Neuronal stem cell (in vitro differentiated cells): ENCODE results near the gene OFD1.

ENCODE experiments used
- DNase-seq: peaks from one replicate; pipeline ENCODE4 v3.0.0-alpha.2; 2013; ENCODE audit warnings: low spot score
- H2AFZ ChIP-seq: one replicate; pipeline ENCODE4 v1.6.1; 2013; ENCODE audit warnings: mild to moderate bottlenecking, low read length, inconsistent platforms
- H2AK5ac ChIP-seq: 2 replicates; pipeline ENCODE4 v1.6.1; 2013; ENCODE audit warnings: low read depth, mild to moderate bottlenecking, inconsistent platforms, low read length, moderate library complexity, mixed read lengths
- H2BK120ac ChIP-seq: 2 replicates; pipeline ENCODE4 v1.6.1; 2013; ENCODE audit warnings: low read depth, mild to moderate bottlenecking, inconsistent platforms, low read length, moderate library complexity, mixed read lengths
- H2BK12ac ChIP-seq: one replicate; pipeline ENCODE4 v1.6.1; 2013; ENCODE audit warnings: low read length, inconsistent platforms
- H2BK15ac ChIP-seq: 2 replicates; pipeline ENCODE4 v1.6.1; 2013; ENCODE audit warnings: mild to moderate bottlenecking, low read length, inconsistent platforms, mixed read lengths
- H2BK5ac ChIP-seq: one replicate; pipeline ENCODE4 v1.6.1; 2013; ENCODE audit warnings: inconsistent platforms, mild to moderate bottlenecking, low read length, moderate library complexity
- H3K14ac ChIP-seq: one replicate; pipeline ENCODE4 v1.6.1; 2013; ENCODE audit warnings: low read length, inconsistent platforms
- H3K18ac ChIP-seq: 2 replicates; pipeline ENCODE4 v1.6.1; 2013; ENCODE audit warnings: low read length, inconsistent platforms
- H3K23ac ChIP-seq: 2 replicates; pipeline ENCODE4 v1.6.1; 2013; ENCODE audit warnings: low read depth, mild to moderate bottlenecking, mixed read lengths, low read length, inconsistent platforms; ENCODE audit not compliant: poor library complexity
- H3K27ac ChIP-seq: replicated peaks from 3 replicates; pipeline ENCODE4 v1.5.1; 2013; ENCODE audit warnings: low read length, inconsistent platforms
- H3K27me3 ChIP-seq, 3 experiments: 2 replicates each; pipeline ENCODE4 v1.6.1; 2013; ENCODE audit warnings: low read length in 3 of 3, mild to moderate bottlenecking in 2 of 3, inconsistent platforms in 1 of 3, low read depth in 1 of 3, mixed read lengths in 1 of 3, moderate library complexity in 1 of 3; ENCODE audit not compliant: control insufficient read depth in 3 of 3, insufficient read depth in 3 of 3
- H3K36me3 ChIP-seq, 2 donors: replicated peaks in 1 of 2; 2 replicates each; pipeline ENCODE4 v1.6.1; 2013; ENCODE audit warnings: low read length in 2 of 2; ENCODE audit not compliant: control insufficient read depth in 2 of 2, insufficient read depth in 2 of 2
- H3K4ac ChIP-seq: 2 replicates; pipeline ENCODE4 v1.6.1; 2013; ENCODE audit warnings: inconsistent platforms, mild to moderate bottlenecking, low read length, moderate library complexity
- H3K4me1 ChIP-seq, 2 donors: 1 replicate in 1 of 2; 2 replicates in 1 of 2; pipeline ENCODE4 v1.6.1; 2013; ENCODE audit warnings: low read length in 2 of 2, low read depth in 1 of 2; ENCODE audit not compliant: control insufficient read depth in 2 of 2, insufficient read depth in 1 of 2
- H3K4me2 ChIP-seq: one replicate; pipeline ENCODE4 v1.6.1; 2013; ENCODE audit warnings: mild to moderate bottlenecking, low read length, inconsistent platforms; ENCODE audit not compliant: insufficient read depth, poor library complexity, severe bottlenecking
- H3K4me3 ChIP-seq, 2 donors: 2 replicates each; pipeline ENCODE4 v1.5.1; 2013; ENCODE audit warnings: low read length in 2 of 2, mild to moderate bottlenecking in 2 of 2, inconsistent platforms in 1 of 2, moderate library complexity in 1 of 2
- H3K79me1 ChIP-seq: one replicate; pipeline ENCODE4 v1.6.1; 2013; ENCODE audit warnings: low read depth, mild to moderate bottlenecking, inconsistent platforms, low read length, moderate library complexity
- H3K9ac ChIP-seq: one replicate; pipeline ENCODE4 v1.6.1; 2013; ENCODE audit warnings: mild to moderate bottlenecking, low read depth, low read length, inconsistent platforms; ENCODE audit not compliant: poor library complexity
- H3K9me3 ChIP-seq, 2 donors: replicated peaks in 1 of 2; 2 replicates each; pipeline versions ENCODE3 to v1.6.1; 2013; ENCODE audit warnings: low read length in 2 of 2, mild to moderate bottlenecking in 2 of 2, inconsistent platforms in 1 of 2, low read depth in 1 of 2, mixed read lengths in 1 of 2, moderate library complexity in 1 of 2; ENCODE audit not compliant: control insufficient read depth in 2 of 2, insufficient read depth in 1 of 2
- H4K8ac ChIP-seq: one replicate; pipeline ENCODE4 v1.6.1; 2013; ENCODE audit warnings: low read depth, mild to moderate bottlenecking, inconsistent platforms, low read length, moderate library complexity
- H4K91ac ChIP-seq: one replicate; pipeline ENCODE4 v1.6.1; 2013; ENCODE audit warnings: low read length, low read depth, mild to moderate bottlenecking, inconsistent platforms; ENCODE audit not compliant: poor library complexity
- WGBS, 2 donors: extraction: QIAGEN DNeasy Blood & Tissue Kit; methylation state at CpG; one replicate each; pipeline ENCODE4 v1.1.7; 2013; ENCODE audit warnings: missing lambda C conversion rate in 2 of 2, mixed read lengths in 1 of 2; ENCODE audit not compliant: insufficient read length in 2 of 2, insufficient replicate concordance in 1 of 2; ENCODE audit errors: extremely low coverage in 2 of 2; 5-methylcytosine and 5-hydroxymethylcytosine counted together

The OFD1 gene

DNA sequence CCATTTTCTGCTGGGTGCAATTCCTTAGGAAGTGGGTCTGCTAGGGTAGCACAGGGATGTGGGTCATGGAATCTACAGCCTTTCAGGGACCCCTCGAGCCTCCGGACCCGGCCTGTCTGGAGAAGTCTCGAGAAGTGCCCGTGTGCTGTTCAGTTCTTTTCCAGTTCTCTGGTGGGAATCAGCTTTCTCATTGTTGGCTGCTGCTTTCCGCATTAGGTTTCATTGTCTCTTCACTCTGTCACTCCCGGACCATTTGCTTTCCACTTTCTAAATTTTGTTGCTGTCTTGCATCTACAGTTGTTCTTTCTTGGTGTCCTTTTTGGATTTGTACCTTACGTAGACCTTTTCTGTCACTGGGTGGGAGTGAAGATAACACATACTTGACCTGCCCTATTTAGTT, 39.6 kb upstream of the OFD1 start:
- H3K27ac ChIP-seq: no peak overlapping the region
- no CpG with 5 or more reads among the region's 8 CpGs for WGBS, 2 donors

DNA sequence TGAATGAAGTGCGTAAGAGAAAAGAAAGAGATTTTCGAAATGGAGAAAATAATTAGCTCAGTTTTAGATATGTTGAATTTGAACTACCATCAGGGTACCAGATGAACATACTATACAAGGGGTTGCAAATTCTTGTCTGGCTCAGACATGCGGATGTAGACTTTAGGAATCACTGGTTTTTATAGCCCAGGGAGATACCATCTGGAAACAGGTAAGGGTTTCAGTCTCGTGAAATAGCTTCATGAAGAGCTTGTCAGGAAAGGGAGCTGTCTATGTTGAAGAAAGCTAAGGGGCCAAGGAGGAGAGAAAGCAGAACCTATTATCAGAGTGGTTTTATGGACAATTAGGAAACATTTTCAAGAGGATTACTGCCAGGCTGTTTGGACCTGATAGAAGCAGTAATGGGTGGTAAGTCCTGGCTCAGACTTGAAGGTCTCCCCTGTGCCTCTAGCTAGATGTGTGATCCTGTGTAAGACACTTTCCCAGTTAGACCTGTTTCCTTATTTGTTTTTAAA, 38.9 kb upstream of the OFD1 start:
- H2AFZ ChIP-seq: no peak overlapping the region
- DNase-seq: no peak
- no peak overlapping the region for H2BK12ac ChIP-seq
- no peak overlapping the region for H3K14ac ChIP-seq
- no peaks in the 10 kb centered on the region for H3K9me3 ChIP-seq
- no peak overlapping the region for H4K8ac ChIP-seq
- no peak overlapping the region for H2BK120ac ChIP-seq
- H3K9ac ChIP-seq: no peak overlapping the region
- H2BK15ac ChIP-seq: no peak overlapping the region
- no peak overlapping the region for H3K4ac ChIP-seq
- H3K23ac ChIP-seq: no peak overlapping the region
- H2AK5ac ChIP-seq: no peak overlapping the region
- no peak overlapping the region for H3K27ac ChIP-seq
- no peak overlapping the region for H3K18ac ChIP-seq
- no peaks in the 10 kb centered on the region for H3K79me1 ChIP-seq
- peaks cover 0 to 9% of the 10 kb centered on the region in 2 donors for H3K36me3 ChIP-seq
- WGBS, 2 donors: 80% methylated on average over 1 of the region's 4 CpGs; no CpG with 5 or more reads in 1 of the 2 donors
- no peaks in the 10 kb centered on the region for H3K27me3 ChIP-seq
- H4K91ac ChIP-seq: no peak overlapping the region
- H3K4me2 ChIP-seq: no peak overlapping the region
- peaks cover 0 to 12% of the 10 kb centered on the region in 2 donors for H3K4me1 ChIP-seq
- no peak overlapping the region for H3K4me3 ChIP-seq
- H2BK5ac ChIP-seq: no peak overlapping the region

More for the DNA sequence above, 39.6 kb upstream of the OFD1 start:
- Histone ChIP-seq H3K18ac (no peak overlapping the region), H3K14ac (no peak overlapping the region), H2BK12ac (no peak overlapping the region), H2BK15ac (no peak overlapping the region), H3K23ac (no peak overlapping the region), H2BK120ac (no peak overlapping the region), H3K4me3 (no peak overlapping the region), H3K27me3 (no peaks in the 10 kb centered on the region), H2AK5ac (no peak overlapping the region), H3K4ac (no peak overlapping the region), H3K9ac (no peak overlapping the region), H2BK5ac (no peak overlapping the region), H2AFZ (no peak overlapping the region), H4K91ac (no peak overlapping the region), H3K9me3 (no peaks in the 10 kb centered on the region), H3K4me1 (peaks cover 0 to 12% of the 10 kb centered on the region in 2 donors), H3K36me3 (peaks cover 0 to 9% of the 10 kb centered on the region in 2 donors), H4K8ac (no peak overlapping the region), H3K79me1 (no peaks in the 10 kb centered on the region), H3K4me2 (no peak overlapping the region)
- DNase-seq: no peak

DNA sequence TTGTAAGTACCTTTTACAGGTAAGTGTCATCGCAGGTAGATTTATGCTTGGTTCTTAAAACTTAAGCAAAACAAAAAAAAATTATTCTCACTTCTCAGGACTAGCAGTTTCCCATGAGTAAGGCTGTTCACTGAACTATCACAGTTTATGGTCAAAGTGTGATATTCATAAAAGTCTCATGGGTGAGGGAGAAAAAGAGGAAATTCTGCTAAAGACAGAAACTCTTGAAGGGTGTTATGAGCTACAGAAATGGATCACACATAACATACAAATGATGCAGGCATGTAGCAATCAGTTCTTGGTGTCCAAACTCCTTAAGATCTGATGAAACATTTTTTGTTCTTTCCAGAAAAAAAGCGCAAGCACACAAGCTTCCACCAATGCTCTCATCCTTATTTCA, 37.1 kb upstream of the OFD1 start:
- H3K4me1 ChIP-seq: peaks cover 0 to 11% of the 10 kb centered on the region in 2 donors
- peaks cover 3% of the 10 kb centered on the region for H3K79me1 ChIP-seq
- no peak overlapping the region for H3K4me3 ChIP-seq
- H3K23ac ChIP-seq: no peak overlapping the region
- H4K8ac ChIP-seq: no peak overlapping the region
- WGBS, 2 donors: no CpG with 5 or more reads among the region's 2 CpGs
- no peak overlapping the region for H4K91ac ChIP-seq
- peaks cover 0 to 9% of the 10 kb centered on the region in 2 donors for H3K36me3 ChIP-seq
- DNase-seq: no peak
- no peak overlapping the region for H2BK120ac ChIP-seq
- no peak overlapping the region for H2BK5ac ChIP-seq
- no peak overlapping the region for H2AK5ac ChIP-seq
- no peak overlapping the region for H3K4ac ChIP-seq
- no peak overlapping the region for H3K18ac ChIP-seq
- H3K27ac ChIP-seq: no peak overlapping the region
- no peak overlapping the region for H2BK12ac ChIP-seq
- no peaks in the 10 kb centered on the region for H3K27me3 ChIP-seq
- H2AFZ ChIP-seq: no peak overlapping the region
- H3K9ac ChIP-seq: no peak overlapping the region
- no peak overlapping the region for H3K4me2 ChIP-seq
- no peak overlapping the region for H3K14ac ChIP-seq
- no peaks in the 10 kb centered on the region for H3K9me3 ChIP-seq
- H2BK15ac ChIP-seq: no peak overlapping the region

DNA sequence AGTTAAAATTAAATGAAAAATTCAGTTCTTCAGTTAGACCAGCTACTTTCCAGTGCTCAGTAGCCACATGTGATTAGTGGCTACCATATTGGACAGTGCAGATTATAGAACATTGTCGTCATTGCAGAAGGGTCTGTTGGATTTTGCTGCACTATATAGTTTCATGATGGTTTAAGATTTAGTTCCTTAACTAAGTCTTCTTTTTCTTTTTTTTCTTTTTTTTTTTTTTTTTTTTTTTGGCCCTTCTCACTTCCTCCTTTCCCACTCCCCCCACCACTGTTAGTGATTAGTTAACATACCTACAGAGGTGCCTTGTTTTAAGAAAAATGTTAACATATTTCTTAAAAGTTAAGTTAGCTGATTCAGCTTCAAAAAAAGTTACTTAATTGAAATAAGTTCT, 36.6 kb upstream of the OFD1 start:
- Histone ChIP-seq H3K14ac (no peak overlapping the region), H2BK12ac (no peak overlapping the region), H3K36me3 (peaks cover 0 to 9% of the 10 kb centered on the region in 2 donors), H2BK15ac (no peak overlapping the region), H3K4me1 (peaks cover 0 to 6% of the 10 kb centered on the region in 2 donors), H3K23ac (no peak overlapping the region), H2BK5ac (no peak overlapping the region), H2AFZ (no peak overlapping the region), H4K91ac (no peak overlapping the region), H3K4me2 (no peak overlapping the region), H2AK5ac (no peak overlapping the region), H3K18ac (no peak overlapping the region), H3K27me3 (no peaks in the 10 kb centered on the region), H3K4me3 (no peak overlapping the region), H3K9ac (no peak overlapping the region), H4K8ac (no peak overlapping the region), H3K4ac (no peak overlapping the region), H2BK120ac (no peak overlapping the region), H3K9me3 (no peaks in the 10 kb centered on the region), H3K27ac (no peak overlapping the region), H3K79me1 (peaks cover 3% of the 10 kb centered on the region)
- no CpG with 5 or more reads among the region's 1 CpG for WGBS, 2 donors
- DNase-seq: no peak
